ENCODE results near the gene ZNF592. TPM values are rescaled to one million over a fixed set of nuclear protein-coding genes. Genes with fewer than 3 reads are reported as not detected.
A peak's percentile ranks its signal among the peaks of the same experiment; 100 is the strongest.

Gene ZNF592
- total and polyA plus RNA-seq, 9 of the 15 experiments (the other 6 are each of a cell fraction or from before 2014, with no cell fraction given): 0.88 to 23.8 (median 7.4) TPM

DNA sequence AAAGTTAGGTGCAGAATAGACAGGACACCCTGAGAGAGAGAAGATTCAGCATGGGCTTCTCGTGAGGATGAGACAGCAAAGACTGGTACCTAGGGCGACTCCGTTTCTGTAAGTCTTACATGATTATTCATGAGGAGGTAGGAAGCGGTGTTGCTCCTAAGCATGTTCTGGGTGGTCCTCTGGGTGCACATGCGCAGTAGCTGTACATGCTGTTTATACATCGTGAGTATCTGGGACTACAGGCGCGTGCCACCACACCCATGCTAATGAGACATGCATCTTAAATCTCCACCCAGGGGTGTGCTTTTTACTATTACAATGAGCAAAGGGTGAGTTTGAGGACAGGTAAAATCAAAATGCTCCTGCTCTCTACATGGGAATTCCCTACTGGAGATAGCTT lies 81.0 kb downstream of the ZNF592 start (continued):
- TF ChIP-seq, protein P1, sequence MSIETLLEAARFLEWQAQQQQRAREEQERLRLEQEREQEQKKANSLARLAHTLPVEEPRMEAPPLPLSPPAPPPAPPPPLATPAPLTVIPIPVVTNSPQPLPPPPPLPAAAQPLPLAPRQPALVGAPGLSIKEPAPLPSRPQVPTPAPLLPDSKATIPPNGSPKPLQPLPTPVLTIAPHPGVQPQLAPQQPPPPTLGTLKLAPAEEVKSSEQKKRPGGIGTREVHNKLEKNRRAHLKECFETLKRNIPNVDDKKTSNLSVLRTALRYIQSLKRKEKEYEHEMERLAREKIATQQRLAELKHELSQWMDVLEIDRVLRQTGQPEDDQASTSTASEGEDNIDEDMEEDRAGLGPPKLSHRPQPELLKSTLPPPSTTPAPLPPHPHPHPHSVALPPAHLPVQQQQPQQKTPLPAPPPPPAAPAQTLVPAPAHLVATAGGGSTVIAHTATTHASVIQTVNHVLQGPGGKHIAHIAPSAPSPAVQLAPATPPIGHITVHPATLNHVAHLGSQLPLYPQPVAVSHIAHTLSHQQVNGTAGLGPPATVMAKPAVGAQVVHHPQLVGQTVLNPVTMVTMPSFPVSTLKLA (conservative IDR thresholded peaks at IDR 0.05): peak in 1 of 2 experiments; percentile 46; a peak in 1 of 4 replicates
- TF ChIP-seq SNRNP70 (optimal IDR thresholded peaks at IDR 0.05; ENCODE audit: low read depth, low read length) (no peak), U2AF1 (optimal IDR thresholded peaks at IDR 0.05; ENCODE audit: low read depth, low read length) (no peak), KLF10 (CRISPR knock-in tag; IDR thresholded peaks at IDR 0.05) (no peak), EWSR1 (IDR thresholded peaks at IDR 0.05; ENCODE audit: borderline replicate concordance, low read depth, partially characterized antibody) (no peak), DIDO1 (tag; IDR thresholded peaks at IDR 0.05; ENCODE audit: low read depth) (no peak), FUS (optimal IDR thresholded peaks at IDR 0.05; ENCODE audit: low read depth, low read length) (no peak), ZNF644 (tag; IDR thresholded peaks at IDR 0.05; ENCODE audit: low read depth) (no peak), CEBPB (tag; IDR thresholded peaks at IDR 0.05) (no peak), POLR2H (tag; IDR thresholded peaks at IDR 0.05; ENCODE audit: low read depth) (no peak), ARNT (IDR thresholded peaks at IDR 0.05) (no peak), ZNF232 (CRISPR knock-in tag; IDR thresholded peaks at IDR 0.05) (no peak), ZNF274 (IDR thresholded peaks at IDR 0.05; ENCODE audit: borderline replicate concordance, low read depth, low read length) (no peak), NCOA4 (IDR thresholded peaks at IDR 0.05; ENCODE audit: partially characterized antibody) (no peak), MXI1 (IDR thresholded peaks at IDR 0.05; ENCODE audit: low read depth, low read length) (no peak), C11orf30 (IDR thresholded peaks at IDR 0.05; ENCODE audit: low read depth) (peak; percentile 41; the same call in 1 of the 2 replicates), FOXK2 (conservative IDR thresholded peaks at IDR 0.05 in 1 of 2, IDR thresholded peaks at IDR 0.05 in 1 of 2; ENCODE audit: low read depth in 2 of 2) (peak; percentile 80 to 83), ZNF57 (CRISPR knock-in tag; IDR thresholded peaks at IDR 0.05) (no peak), NCOA1 (IDR thresholded peaks at IDR 0.05; ENCODE audit: low read depth) (no peak), POLR3G (IDR thresholded peaks at IDR 0.05; ENCODE audit: extremely low read depth, insufficient read length, insufficient replicate concordance) (no peak), MEIS2 (IDR thresholded peaks at IDR 0.05; ENCODE audit: partially characterized antibody) (peak; percentile 30), ZNF436 (CRISPR knock-in tag; IDR thresholded peaks at IDR 0.05) (no peak), NRF1 (conservative IDR thresholded peaks at IDR 0.05 in 1 of 2, IDR thresholded peaks at IDR 0.05 in 1 of 2) (peak; percentile 91 to 93)
- TF ChIP-seq, protein P2, sequence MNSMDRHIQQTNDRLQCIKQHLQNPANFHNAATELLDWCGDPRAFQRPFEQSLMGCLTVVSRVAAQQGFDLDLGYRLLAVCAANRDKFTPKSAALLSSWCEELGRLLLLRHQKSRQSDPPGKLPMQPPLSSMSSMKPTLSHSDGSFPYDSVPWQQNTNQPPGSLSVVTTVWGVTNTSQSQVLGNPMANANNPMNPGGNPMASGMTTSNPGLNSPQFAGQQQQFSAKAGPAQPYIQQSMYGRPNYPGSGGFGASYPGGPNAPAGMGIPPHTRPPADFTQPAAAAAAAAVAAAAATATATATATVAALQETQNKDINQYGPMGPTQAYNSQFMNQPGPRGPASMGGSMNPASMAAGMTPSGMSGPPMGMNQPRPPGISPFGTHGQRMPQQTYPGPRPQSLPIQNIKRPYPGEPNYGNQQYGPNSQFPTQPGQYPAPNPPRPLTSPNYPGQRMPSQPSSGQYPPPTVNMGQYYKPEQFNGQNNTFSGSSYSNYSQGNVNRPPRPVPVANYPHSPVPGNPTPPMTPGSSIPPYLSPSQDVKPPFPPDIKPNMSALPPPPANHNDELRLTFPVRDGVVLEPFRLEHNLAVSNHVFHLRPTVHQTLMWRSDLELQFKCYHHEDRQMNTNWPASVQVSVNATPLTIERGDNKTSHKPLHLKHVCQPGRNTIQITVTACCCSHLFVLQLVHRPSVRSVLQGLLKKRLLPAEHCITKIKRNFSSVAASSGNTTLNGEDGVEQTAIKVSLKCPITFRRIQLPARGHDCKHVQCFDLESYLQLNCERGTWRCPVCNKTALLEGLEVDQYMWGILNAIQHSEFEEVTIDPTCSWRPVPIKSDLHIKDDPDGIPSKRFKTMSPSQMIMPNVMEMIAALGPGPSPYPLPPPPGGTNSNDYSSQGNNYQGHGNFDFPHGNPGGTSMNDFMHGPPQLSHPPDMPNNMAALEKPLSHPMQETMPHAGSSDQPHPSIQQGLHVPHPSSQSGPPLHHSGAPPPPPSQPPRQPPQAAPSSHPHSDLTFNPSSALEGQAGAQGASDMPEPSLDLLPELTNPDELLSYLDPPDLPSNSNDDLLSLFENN (IDR thresholded peaks at IDR 0.05; ENCODE audit: low read depth in 2 of 2, low read length in 2 of 2): no peak

Data from K562 (cell line).